Neural cell (in vitro differentiated cells): Measurements from ENCODE around the gene AMIGO3. TPM values are rescaled to one million over a fixed set of nuclear protein-coding genes. Genes with fewer than 3 reads are reported as not detected.

Experiments used
- H2AFZ ChIP-seq: fragments of 200-600, 300-800 bp; sonication (generic), shearing (Covaris generic); 2 replicates; pipeline ENCODE4 v1.6.0; 2014; ENCODE audit warnings: low read depth, mild to moderate bottlenecking, antibody characterized with exemption, low read length, moderate library complexity
- H3F3A ChIP-seq: fragments of 200-600 bp; shearing (Covaris generic); 2 replicates; pipeline ENCODE4 v1.6.1; 2016; ENCODE audit warnings: mild to moderate bottlenecking, moderate library complexity, mixed read lengths, antibody characterized with exemption, low read length; ENCODE audit not compliant: insufficient read depth, poor library complexity, severe bottlenecking
- H3K27ac ChIP-seq: fragments of 200-600, 300-800 bp; sonication (generic), shearing (Covaris generic); 2 replicates; pipeline ENCODE4 v1.5.1; 2014; ENCODE audit warnings: mild to moderate bottlenecking, low read length, moderate library complexity
- H3K27me3 ChIP-seq: fragments of 300-800, 200-600 bp; sonication (generic), shearing (Covaris generic); 2 replicates; pipeline ENCODE4 v1.6.0; 2014; ENCODE audit warnings: mild to moderate bottlenecking, low read depth, low read length, moderate library complexity; ENCODE audit not compliant: insufficient read depth
- H3K36me3 ChIP-seq: fragments of 300-800, 200-600 bp; sonication (generic), shearing (Covaris generic); 2 replicates; pipeline ENCODE4 v1.5.1; 2014; ENCODE audit warnings: mild to moderate bottlenecking, antibody characterized with exemption, low read length, moderate library complexity; ENCODE audit not compliant: insufficient read depth
- H3K4me2 ChIP-seq: fragments of 300-800, 200-600 bp; sonication (generic), shearing (Covaris generic); 2 replicates; pipeline ENCODE4 v1.6.0; 2014; ENCODE audit warnings: mild to moderate bottlenecking, low read length
- H3K4me3 ChIP-seq: fragments of 300-800, 200-600 bp; sonication (generic), shearing (Covaris generic); 2 replicates; pipeline ENCODE4 v1.5.1; 2014; ENCODE audit warnings: mild to moderate bottlenecking, low read length, moderate library complexity
- H3K79me2 ChIP-seq: fragments of 200-600 bp; shearing (Covaris generic); replicated peaks from 2 replicates; pipeline ENCODE4 v1.6.0; 2014; ENCODE audit warnings: mild to moderate bottlenecking, low read length, moderate library complexity; ENCODE audit not compliant: insufficient read depth
- H3K9ac ChIP-seq: fragments of 300-800, 200-600 bp; sonication (generic), shearing (Covaris generic); 2 replicates; pipeline ENCODE4 v1.6.1; 2016; ENCODE audit warnings: mild to moderate bottlenecking, low read length, mixed read lengths
- H3K9me2 ChIP-seq: fragments of 200-600 bp; shearing (Covaris generic); 2 replicates; pipeline ENCODE4 v1.6.1; 2016; ENCODE audit warnings: mild to moderate bottlenecking, low read length, mixed read lengths; ENCODE audit not compliant: insufficient read depth
- H3K9me3 ChIP-seq: fragments of 200-600, 300-800 bp; sonication (generic), shearing (Covaris generic); 2 replicates; pipeline ENCODE4 v1.6.1; 2016; ENCODE audit warnings: mild to moderate bottlenecking, mixed run types, low read length, moderate library complexity, mixed read lengths
- H4K20me1 ChIP-seq: fragments of 200-600 bp; shearing (Covaris generic); 2 replicates; pipeline ENCODE4 v1.6.1; 2016; ENCODE audit warnings: mild to moderate bottlenecking, mixed run types; ENCODE audit not compliant: insufficient read depth
- EP300 ChIP-seq: fragments of 450-650 bp; conservative IDR thresholded peaks from 2 replicates; pipeline ENCODE4 v1.6.1; 2014; ENCODE audit warnings: antibody characterized with exemption, mild to moderate bottlenecking, moderate library complexity; ENCODE audit not compliant: poor library complexity, severe bottlenecking
- EZH2 ChIP-seq: fragments of 200-600, 300-800 bp; shearing (Covaris generic), sonication (generic); IDR thresholded peaks from 2 replicates; pipeline ENCODE4 v1.6.1; 2014; ENCODE audit warnings: antibody characterized with exemption, low read length, borderline replicate concordance, mild to moderate bottlenecking; ENCODE audit not compliant: insufficient read depth, poor library complexity, severe bottlenecking
- MXI1 ChIP-seq: fragments of 450-650 bp; conservative IDR thresholded peaks from 2 replicates; pipeline ENCODE4 v1.6.1; 2014; ENCODE audit warnings: antibody characterized with exemption, mild to moderate bottlenecking; ENCODE audit not compliant: poor library complexity, severe bottlenecking
- POLR2AphosphoS5 ChIP-seq: IDR thresholded peaks from 2 replicates; pipeline ENCODE4 v1.6.1; 2012
- RAD21 ChIP-seq: fragments of 450-650 bp; conservative IDR thresholded peaks from 2 replicates; pipeline ENCODE4 v1.6.1; 2014; ENCODE audit warnings: antibody characterized with exemption, mild to moderate bottlenecking, moderate library complexity
- SMC3 ChIP-seq: fragments of 450-650 bp; conservative IDR thresholded peaks from 2 replicates; pipeline ENCODE4 v1.6.1; 2014; ENCODE audit warnings: antibody characterized with exemption, mild to moderate bottlenecking, moderate library complexity; ENCODE audit not compliant: poor library complexity
- TAF1 ChIP-seq: IDR thresholded peaks from 2 replicates; pipeline ENCODE4 v1.6.1; 2012; ENCODE audit warnings: low read depth
- polyA plus RNA-seq: library from polyadenylated mRNA; depleted of rRNA; stranded (reverse); fragments of >200 nt; gene quantifications from 2 replicates; pipeline ENCODE4 v1.2.3, GENCODE V29; 2014
- TF ChIP-seq, protein P1 (sequence below): IDR thresholded peaks from 2 replicates; pipeline ENCODE4 v1.6.1; 2012; ENCODE audit warnings: borderline replicate concordance
- TF ChIP-seq, protein P2 (sequence below): fragments of 450-650 bp; IDR thresholded peaks from 2 replicates; pipeline ENCODE4 v1.5.1; 2014; ENCODE audit warnings: antibody characterized with exemption, mild to moderate bottlenecking, moderate library complexity; ENCODE audit not compliant: poor library complexity, severe bottlenecking

Gene AMIGO3
- polyA plus RNA-seq, 1 donor from 2014 or later, result 4.0 TPM

DNA sequence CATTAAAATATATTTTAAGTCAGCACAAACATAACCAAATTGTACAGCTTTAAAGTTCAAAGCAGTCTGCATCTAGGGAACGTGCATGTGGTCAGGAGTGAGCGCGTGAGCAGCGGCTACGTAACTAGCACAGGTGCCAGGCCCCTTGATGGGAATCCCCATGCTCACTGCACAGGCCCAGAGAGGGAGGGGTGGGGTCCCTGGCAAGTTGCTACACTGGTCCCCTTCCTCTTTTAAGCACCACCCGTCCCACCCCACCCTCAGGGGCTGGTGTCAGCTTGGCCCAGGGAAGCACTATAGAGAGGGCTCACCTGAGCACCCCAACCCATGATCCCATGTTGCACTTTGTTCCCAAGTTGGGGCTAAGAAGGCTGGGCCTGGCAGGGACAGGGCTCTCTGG, 5.1 kb upstream of the AMIGO3 start:
- no peaks in the 10 kb centered on the region for H3K9me3 ChIP-seq
- H3K27me3 ChIP-seq, result no peaks in the 10 kb centered on the region
- H4K20me1 ChIP-seq, result no peaks in the 10 kb centered on the region
- H3K4me3 ChIP-seq, result peak overlapping the region; percentile 99
- no peaks in the 10 kb centered on the region for H3K36me3 ChIP-seq
- no peaks in the 10 kb centered on the region for H3K9me2 ChIP-seq
- H2AFZ ChIP-seq, result no peak overlapping the region
- H3K27ac ChIP-seq, result peak overlapping the region; percentile 34
- H3K9ac ChIP-seq, result no peak overlapping the region
- H3K4me2 ChIP-seq, result peak overlapping the region; percentile 84
- H3F3A ChIP-seq, result no peaks in the 10 kb centered on the region
- no peaks in the 10 kb centered on the region for H3K79me2 ChIP-seq
- no peak for TF ChIP-seq TAF1
- TF ChIP-seq EP300, result no peak
- TF ChIP-seq EZH2, result no peak
- TF ChIP-seq POLR2AphosphoS5, result no peak

DNA sequence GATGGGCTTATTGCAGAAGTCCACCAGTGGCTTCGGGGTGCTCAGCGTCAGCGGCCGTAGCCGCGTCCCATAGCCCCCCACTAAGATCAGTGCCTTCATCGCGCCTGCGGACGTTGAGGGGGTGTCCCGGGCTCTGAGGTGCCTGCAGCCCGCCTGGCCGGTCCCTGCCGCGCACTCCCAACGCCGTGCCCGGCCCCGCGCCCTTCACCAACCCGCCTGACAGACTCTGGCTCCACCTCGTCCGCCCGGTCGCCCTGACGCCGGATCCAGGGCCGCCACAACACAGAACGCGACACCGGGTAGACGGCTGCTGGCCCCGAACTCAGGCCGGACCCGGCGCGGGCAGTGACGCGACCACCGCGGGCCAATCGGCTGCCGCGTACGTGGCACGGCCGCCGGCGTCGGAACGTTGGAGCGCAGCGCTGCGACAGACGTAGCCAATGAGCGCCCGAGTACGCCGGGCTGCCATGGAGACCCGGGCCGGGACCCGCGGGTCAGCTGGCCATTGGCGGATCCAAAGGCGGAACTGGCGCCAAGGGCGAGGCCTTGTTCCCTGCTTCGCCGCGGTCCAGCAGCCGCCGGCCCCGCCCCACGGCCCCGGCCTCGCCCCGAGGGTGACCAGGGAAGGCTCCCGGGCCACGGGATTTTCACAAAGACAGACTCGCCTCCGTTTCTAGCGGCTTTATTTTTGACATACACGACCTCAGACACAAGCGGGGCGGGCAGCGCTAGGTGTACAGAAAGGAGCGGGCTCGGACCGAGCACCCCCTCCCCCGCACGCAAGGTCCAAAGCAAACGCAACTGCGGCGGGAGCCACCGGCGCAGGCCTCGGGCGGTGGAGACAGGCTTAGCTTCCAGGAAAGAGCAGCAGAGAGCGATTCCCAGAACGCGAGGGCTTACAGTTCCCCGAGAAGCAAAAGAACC, 4.4 kb upstream of the AMIGO3 start, which contains the start of gene GMPPB:
GMPPB (minus strand) TSS at position 324 of the 924 bp plus-strand sequence; CDS start at position 99, 225 bp downstream.
- H3K79me2 ChIP-seq, result no peaks in the 10 kb centered on the region
- H3K9me3 ChIP-seq, result no peaks in the 10 kb centered on the region
- H3K9me2 ChIP-seq, result no peaks in the 10 kb centered on the region
- H3K9ac ChIP-seq, result peak within 1 kb of the TSS; percentile 88
- no peaks in the 10 kb centered on the region for H3K36me3 ChIP-seq
- H2AFZ ChIP-seq, result peak within 1 kb of the TSS; percentile 19
- peak within 1 kb of the TSS; percentile 99 for H3K4me3 ChIP-seq
- peak within 1 kb of the TSS; percentile 84 for H3K4me2 ChIP-seq
- no peaks in the 10 kb centered on the region for H4K20me1 ChIP-seq
- no peaks in the 10 kb centered on the region for H3K27me3 ChIP-seq
- peak within 1 kb of the TSS; percentile 82 for H3K27ac ChIP-seq
- H3F3A ChIP-seq, result no peaks in the 10 kb centered on the region
- TF ChIP-seq RAD21 (no peak), EP300 (no peak), TAF1 (peak; percentile 9), POLR2AphosphoS5 (peak; percentile 76), MXI1 (peak; percentile 74)
- TF ChIP-seq, protein P1, sequence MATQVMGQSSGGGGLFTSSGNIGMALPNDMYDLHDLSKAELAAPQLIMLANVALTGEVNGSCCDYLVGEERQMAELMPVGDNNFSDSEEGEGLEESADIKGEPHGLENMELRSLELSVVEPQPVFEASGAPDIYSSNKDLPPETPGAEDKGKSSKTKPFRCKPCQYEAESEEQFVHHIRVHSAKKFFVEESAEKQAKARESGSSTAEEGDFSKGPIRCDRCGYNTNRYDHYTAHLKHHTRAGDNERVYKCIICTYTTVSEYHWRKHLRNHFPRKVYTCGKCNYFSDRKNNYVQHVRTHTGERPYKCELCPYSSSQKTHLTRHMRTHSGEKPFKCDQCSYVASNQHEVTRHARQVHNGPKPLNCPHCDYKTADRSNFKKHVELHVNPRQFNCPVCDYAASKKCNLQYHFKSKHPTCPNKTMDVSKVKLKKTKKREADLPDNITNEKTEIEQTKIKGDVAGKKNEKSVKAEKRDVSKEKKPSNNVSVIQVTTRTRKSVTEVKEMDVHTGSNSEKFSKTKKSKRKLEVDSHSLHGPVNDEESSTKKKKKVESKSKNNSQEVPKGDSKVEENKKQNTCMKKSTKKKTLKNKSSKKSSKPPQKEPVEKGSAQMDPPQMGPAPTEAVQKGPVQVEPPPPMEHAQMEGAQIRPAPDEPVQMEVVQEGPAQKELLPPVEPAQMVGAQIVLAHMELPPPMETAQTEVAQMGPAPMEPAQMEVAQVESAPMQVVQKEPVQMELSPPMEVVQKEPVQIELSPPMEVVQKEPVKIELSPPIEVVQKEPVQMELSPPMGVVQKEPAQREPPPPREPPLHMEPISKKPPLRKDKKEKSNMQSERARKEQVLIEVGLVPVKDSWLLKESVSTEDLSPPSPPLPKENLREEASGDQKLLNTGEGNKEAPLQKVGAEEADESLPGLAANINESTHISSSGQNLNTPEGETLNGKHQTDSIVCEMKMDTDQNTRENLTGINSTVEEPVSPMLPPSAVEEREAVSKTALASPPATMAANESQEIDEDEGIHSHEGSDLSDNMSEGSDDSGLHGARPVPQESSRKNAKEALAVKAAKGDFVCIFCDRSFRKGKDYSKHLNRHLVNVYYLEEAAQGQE, result peak; percentile 64
- TF ChIP-seq, protein P2, sequence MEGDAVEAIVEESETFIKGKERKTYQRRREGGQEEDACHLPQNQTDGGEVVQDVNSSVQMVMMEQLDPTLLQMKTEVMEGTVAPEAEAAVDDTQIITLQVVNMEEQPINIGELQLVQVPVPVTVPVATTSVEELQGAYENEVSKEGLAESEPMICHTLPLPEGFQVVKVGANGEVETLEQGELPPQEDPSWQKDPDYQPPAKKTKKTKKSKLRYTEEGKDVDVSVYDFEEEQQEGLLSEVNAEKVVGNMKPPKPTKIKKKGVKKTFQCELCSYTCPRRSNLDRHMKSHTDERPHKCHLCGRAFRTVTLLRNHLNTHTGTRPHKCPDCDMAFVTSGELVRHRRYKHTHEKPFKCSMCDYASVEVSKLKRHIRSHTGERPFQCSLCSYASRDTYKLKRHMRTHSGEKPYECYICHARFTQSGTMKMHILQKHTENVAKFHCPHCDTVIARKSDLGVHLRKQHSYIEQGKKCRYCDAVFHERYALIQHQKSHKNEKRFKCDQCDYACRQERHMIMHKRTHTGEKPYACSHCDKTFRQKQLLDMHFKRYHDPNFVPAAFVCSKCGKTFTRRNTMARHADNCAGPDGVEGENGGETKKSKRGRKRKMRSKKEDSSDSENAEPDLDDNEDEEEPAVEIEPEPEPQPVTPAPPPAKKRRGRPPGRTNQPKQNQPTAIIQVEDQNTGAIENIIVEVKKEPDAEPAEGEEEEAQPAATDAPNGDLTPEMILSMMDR, result peak; percentile 32

DNA sequence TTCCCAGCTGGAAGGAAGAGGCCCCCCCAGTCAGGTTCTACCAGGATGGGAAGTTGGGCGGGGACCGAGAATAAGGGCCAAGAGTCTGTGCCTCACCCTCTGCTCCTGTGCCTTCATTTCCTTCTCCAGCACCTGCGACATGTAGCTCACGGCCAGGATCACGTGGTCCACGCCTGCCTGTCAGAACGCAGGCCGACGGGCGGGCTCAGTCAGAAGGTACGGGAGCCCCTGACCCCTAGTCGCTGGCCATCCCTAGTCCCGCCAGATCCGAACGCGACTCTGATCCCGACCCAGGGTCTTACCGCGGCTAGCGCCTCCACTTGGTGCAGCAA, 3.8 kb upstream of the AMIGO3 start:
- no peaks in the 10 kb centered on the region for H3F3A ChIP-seq
- no peaks in the 10 kb centered on the region for H3K9me3 ChIP-seq
- peak overlapping the region; percentile 82 for H3K27ac ChIP-seq
- H3K4me2 ChIP-seq, result peak overlapping the region; percentile 80
- H3K9me2 ChIP-seq, result no peaks in the 10 kb centered on the region
- no peaks in the 10 kb centered on the region for H3K36me3 ChIP-seq
- no peaks in the 10 kb centered on the region for H3K27me3 ChIP-seq
- H4K20me1 ChIP-seq, result no peaks in the 10 kb centered on the region
- peak overlapping the region; percentile 19 for H2AFZ ChIP-seq
- no peaks in the 10 kb centered on the region for H3K79me2 ChIP-seq
- peak overlapping the region; percentile 99 for H3K4me3 ChIP-seq
- H3K9ac ChIP-seq, result peak overlapping the region; percentile 88
- no peak for TF ChIP-seq EZH2
- TF ChIP-seq MXI1, result no peak
- TF ChIP-seq, protein P1, result no peak
- TF ChIP-seq, protein P2, result no peak
- TF ChIP-seq SMC3, result no peak
- TF ChIP-seq EP300, result no peak
- no peak for TF ChIP-seq POLR2AphosphoS5
- TF ChIP-seq RAD21, result no peak
- TF ChIP-seq TAF1, result no peak
